ENCODE data around the gene AK8. TPM values are rescaled to one million over a fixed set of nuclear protein-coding genes. Genes with fewer than 3 reads are reported as not detected.
A peak's percentile ranks its signal among the peaks of the same experiment; 100 is the strongest.

AK8 gene
- polyA plus RNA-seq (2013, experiment 1 of 2; ENCODE audit: insufficient read length), result 0.32 TPM
- 0.35 TPM for polyA plus RNA-seq (2013, experiment 2 of 2; ENCODE audit: insufficient read length)

- peak; percentile 72 for DNase-seq
Observed at GRCh38 chr9:132877824-132878694, at the start of gene AK8. TSS of gene AK8 (minus strand) at chr9:132878284. CDS start at chr9:132878255, 29 bp downstream.

- no peak for DNase-seq
Observed at GRCh38 chr9:132927704-132928103, 49.6 kb upstream of the AK8 start.

GRCh38 chr9:132923346-132923902 lies 45.3 kb upstream of the AK8 start:
- no peak for DNase-seq

- DNase-seq, result no peak
Observed at GRCh38 chr9:132919614-132920268, 41.7 kb upstream of the AK8 start.

GRCh38 chr9:132914924-132915323 lies 36.8 kb upstream of the AK8 start:
- no peak for DNase-seq

- no peak for DNase-seq
Observed at GRCh38 chr9:132912131-132912530, 34.0 kb upstream of the AK8 start.

- DNase-seq, result no peak
Observed at GRCh38 chr9:132910376-132910775, 32.3 kb upstream of the AK8 start.

GRCh38 chr9:132909311-132909710 lies 31.2 kb upstream of the AK8 start:
- no peak for DNase-seq

GRCh38 chr9:132908635-132909034 lies 30.6 kb upstream of the AK8 start:
- DNase-seq, result no peak

GRCh38 chr9:132905726-132906125 lies 27.6 kb upstream of the AK8 start:
- DNase-seq, result no peak

- no peak for DNase-seq
Observed at GRCh38 chr9:132903574-132904492, 25.7 kb upstream of the AK8 start.

GRCh38 chr9:132901858-132902831 lies 24.1 kb upstream of the AK8 start:
- DNase-seq, result peak; percentile 81

- DNase-seq, result no peak
Observed at GRCh38 chr9:132898051-132898450, 20.0 kb upstream of the AK8 start.

GRCh38 chr9:132896906-132897305 lies 18.8 kb upstream of the AK8 start:
- no peak for DNase-seq

- DNase-seq, result no peak
Observed at GRCh38 chr9:132896264-132896663, 18.2 kb upstream of the AK8 start.

- DNase-seq, result no peak
Observed at GRCh38 chr9:132894862-132895835, 17.1 kb upstream of the AK8 start.

GRCh38 chr9:132894346-132894745 lies 16.3 kb upstream of the AK8 start:
- DNase-seq, result no peak

GRCh38 chr9:132892400-132892799 lies 14.3 kb upstream of the AK8 start:
- no peak for DNase-seq

- DNase-seq, result no peak
Observed at GRCh38 chr9:132888151-132888550, 10.1 kb upstream of the AK8 start.
